ENCODE data around the gene EIF2AK3. TPM values are rescaled to one million over a fixed set of nuclear protein-coding genes. Genes with fewer than 3 reads are reported as not detected.

The EIF2AK3 gene
- polyA plus RNA-seq, 1 of the 3 experiments (the other 2 are of a cell fraction) = 2.2 TPM

DNA sequence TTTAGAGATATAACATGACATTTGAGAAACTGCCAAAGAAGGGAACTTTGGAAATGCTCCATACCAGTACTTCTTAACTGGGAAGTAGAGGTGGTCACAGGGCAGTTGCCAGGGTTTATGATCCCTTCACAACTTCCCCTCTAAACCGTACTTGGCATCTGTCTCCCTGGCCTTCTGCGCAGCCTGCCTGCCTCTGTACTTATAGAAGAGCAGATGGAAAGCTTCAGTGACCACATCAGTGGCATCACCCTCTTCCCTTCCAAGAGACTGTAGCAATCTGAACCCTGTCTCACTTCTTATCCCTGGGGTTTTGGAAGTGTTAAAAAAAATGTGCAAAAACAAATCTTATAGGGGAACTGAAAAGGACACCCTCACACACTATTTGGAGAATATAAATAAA lies 64.1 kb downstream of the EIF2AK3 start:
- no peaks in the 10 kb centered on the region for H3K9me3 ChIP-seq
- no peak for DNase-seq
- peaks cover 4 to 33% of the 10 kb centered on the region in 2 experiments for H3K36me3 ChIP-seq (replicated peaks in 1 of 2; ENCODE audit: control insufficient read depth in 1 of 2, insufficient read depth in 2 of 2, low read length in 1 of 2)
- POLR2A ChIA-PET = no interaction called here
- H4K20me1 ChIP-seq (ENCODE audit: insufficient read depth) = no peaks in the 10 kb centered on the region
- no peak overlapping the region for H2AFZ ChIP-seq (ENCODE audit: low read depth)
- H3K79me2 ChIP-seq (ENCODE audit: insufficient read depth) = no peaks in the 10 kb centered on the region; the same call in 1 of the 2 replicates
- no peak overlapping the region for H3K9ac ChIP-seq
- no peak for TF ChIP-seq FOSL2 (IDR thresholded peaks at IDR 0.05; ENCODE audit: borderline replicate concordance, low read depth)
- no peak for TF ChIP-seq RCOR1 (IDR thresholded peaks at IDR 0.05; ENCODE audit: low read length)
- no peaks in the 10 kb centered on the region; a peak in 1 of 4 replicates for H3K4me1 ChIP-seq (ENCODE audit: control insufficient read depth in 1 of 2, insufficient read depth in 2 of 2, low read depth in 1 of 2, low read length in 1 of 2)
- H3F3A ChIP-seq (replicated peaks; ENCODE audit: insufficient read depth) = no peaks in the 10 kb centered on the region
- no peak overlapping the region for H3K4me3 ChIP-seq (ENCODE audit: low read depth in 2 of 2, low read length in 1 of 2)
- H3K27me3 ChIP-seq (ENCODE audit: insufficient read depth) = no peaks in the 10 kb centered on the region
- CTCF ChIA-PET = no interaction called here
- no peak overlapping the region for H3K27ac ChIP-seq (ENCODE audit: low read depth in 2 of 2, low read length in 1 of 2)
- no peaks in the 10 kb centered on the region for H3K9me2 ChIP-seq
- no peak overlapping the region for H3K4me2 ChIP-seq
- 92% methylated on average over 2 of the region's 2 CpGs for WGBS (ENCODE audit: low lambda C conversion rate)

DNA sequence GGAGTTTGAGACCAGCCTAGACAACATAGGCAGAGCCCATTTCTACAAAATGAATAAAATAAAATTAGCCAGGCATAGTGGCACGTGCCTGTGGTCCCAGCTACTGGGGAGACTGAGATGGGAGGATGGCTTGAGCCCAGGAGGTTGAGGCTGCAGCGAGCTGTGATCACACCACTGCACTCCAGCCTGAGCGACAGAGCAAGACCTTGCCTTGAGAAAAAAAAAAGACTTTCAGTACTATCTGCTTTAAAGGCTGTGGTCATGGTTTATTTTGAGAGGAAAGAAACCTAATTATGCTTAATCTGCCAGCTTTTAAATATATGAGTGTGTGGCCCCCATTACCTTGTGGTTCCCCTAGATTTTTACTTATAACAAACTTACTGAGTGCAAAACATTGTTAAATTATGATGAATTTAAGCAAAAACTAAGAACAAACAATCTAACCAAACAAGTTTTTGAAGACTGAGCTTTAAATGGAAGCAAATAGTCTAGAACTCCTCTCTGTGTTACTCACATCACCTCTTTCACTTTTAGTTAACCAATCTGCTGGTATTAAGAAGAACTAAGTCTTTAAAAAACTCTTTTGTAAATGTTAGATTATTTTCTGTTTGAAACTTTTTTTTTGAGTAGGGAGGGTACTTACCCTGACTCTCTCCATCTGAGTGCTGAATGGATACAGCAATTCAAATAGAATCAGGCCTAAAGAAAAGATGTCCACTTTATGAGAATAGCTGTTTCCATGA lies 65.4 kb downstream of the EIF2AK3 start:
- no peak overlapping the region for H3K4me2 ChIP-seq
- H3K27me3 ChIP-seq (ENCODE audit: insufficient read depth) = no peaks in the 10 kb centered on the region
- ChIA-PET POLR2A (no interaction called here), CTCF (no interaction called here)
- H3K9ac ChIP-seq = no peak overlapping the region
- H3K4me1 ChIP-seq (ENCODE audit: control insufficient read depth in 1 of 2, insufficient read depth in 2 of 2, low read depth in 1 of 2, low read length in 1 of 2) = no peaks in the 10 kb centered on the region; a peak in 1 of 4 replicates
- no peak for DNase-seq
- no peak overlapping the region for H2AFZ ChIP-seq (ENCODE audit: low read depth)
- 93% methylated on average over 3 of the region's 3 CpGs for WGBS (ENCODE audit: low lambda C conversion rate)
- H3K79me2 ChIP-seq (ENCODE audit: insufficient read depth) = no peaks in the 10 kb centered on the region
- no peaks in the 10 kb centered on the region for H4K20me1 ChIP-seq (ENCODE audit: insufficient read depth)
- no peak overlapping the region for H3K4me3 ChIP-seq (ENCODE audit: low read depth in 2 of 2, low read length in 1 of 2)
- no peaks in the 10 kb centered on the region for H3K9me3 ChIP-seq
- H3K36me3 ChIP-seq (replicated peaks in 1 of 2; ENCODE audit: control insufficient read depth in 1 of 2, insufficient read depth in 2 of 2, low read length in 1 of 2) = peaks cover 6 to 38% of the 10 kb centered on the region in 2 experiments
- H3K27ac ChIP-seq (ENCODE audit: low read depth in 2 of 2, low read length in 1 of 2) = no peak overlapping the region
- no peaks in the 10 kb centered on the region for H3K9me2 ChIP-seq
- TF ChIP-seq MXI1 (IDR thresholded peaks at IDR 0.05; ENCODE audit: low read depth, low read length) = no peak
- TF ChIP-seq, protein P1, sequence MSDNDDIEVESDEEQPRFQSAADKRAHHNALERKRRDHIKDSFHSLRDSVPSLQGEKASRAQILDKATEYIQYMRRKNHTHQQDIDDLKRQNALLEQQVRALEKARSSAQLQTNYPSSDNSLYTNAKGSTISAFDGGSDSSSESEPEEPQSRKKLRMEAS (IDR thresholded peaks at IDR 0.05; ENCODE audit: low read depth) = no peak
- TF ChIP-seq FOSL2 (IDR thresholded peaks at IDR 0.05; ENCODE audit: borderline replicate concordance, low read depth) = no peak
- TF ChIP-seq ELF1 (IDR thresholded peaks at IDR 0.05) = no peak
- TF ChIP-seq RXRA (IDR thresholded peaks at IDR 0.05; ENCODE audit: borderline replicate concordance, low read depth) = no peak
- TF ChIP-seq SMC3 (IDR thresholded peaks at IDR 0.05; ENCODE audit: low read depth, low read length) = no peak
- TF ChIP-seq POLR2AphosphoS5 (IDR thresholded peaks at IDR 0.05; ENCODE audit: low read depth, low read length) = no peak
- TF ChIP-seq CTCF (IDR thresholded peaks at IDR 0.05) = no peak
- TF ChIP-seq REST (IDR thresholded peaks at IDR 0.05; ENCODE audit: low read depth, low read length) = no peak
- no peak for TF ChIP-seq YY1 (IDR thresholded peaks at IDR 0.05; ENCODE audit: low read depth)
- no peak for TF ChIP-seq GATA2 (CRISPR knock-in tag; IDR thresholded peaks at IDR 0.05)
- no peak for TF ChIP-seq FOXM1 (IDR thresholded peaks at IDR 0.05; ENCODE audit: low read depth)
- no peak for TF ChIP-seq CHD2 (IDR thresholded peaks at IDR 0.05; ENCODE audit: low read length, partially characterized antibody)
- TF ChIP-seq EZH2phosphoT487 (IDR thresholded peaks at IDR 0.05; ENCODE audit: borderline replicate concordance, low read depth) = no peak
- TF ChIP-seq, protein P2, sequence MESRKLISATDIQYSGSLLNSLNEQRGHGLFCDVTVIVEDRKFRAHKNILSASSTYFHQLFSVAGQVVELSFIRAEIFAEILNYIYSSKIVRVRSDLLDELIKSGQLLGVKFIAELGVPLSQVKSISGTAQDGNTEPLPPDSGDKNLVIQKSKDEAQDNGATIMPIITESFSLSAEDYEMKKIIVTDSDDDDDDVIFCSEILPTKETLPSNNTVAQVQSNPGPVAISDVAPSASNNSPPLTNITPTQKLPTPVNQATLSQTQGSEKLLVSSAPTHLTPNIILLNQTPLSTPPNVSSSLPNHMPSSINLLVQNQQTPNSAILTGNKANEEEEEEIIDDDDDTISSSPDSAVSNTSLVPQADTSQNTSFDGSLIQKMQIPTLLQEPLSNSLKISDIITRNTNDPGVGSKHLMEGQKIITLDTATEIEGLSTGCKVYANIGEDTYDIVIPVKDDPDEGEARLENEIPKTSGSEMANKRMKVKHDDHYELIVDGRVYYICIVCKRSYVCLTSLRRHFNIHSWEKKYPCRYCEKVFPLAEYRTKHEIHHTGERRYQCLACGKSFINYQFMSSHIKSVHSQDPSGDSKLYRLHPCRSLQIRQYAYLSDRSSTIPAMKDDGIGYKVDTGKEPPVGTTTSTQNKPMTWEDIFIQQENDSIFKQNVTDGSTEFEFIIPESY (IDR thresholded peaks at IDR 0.05; ENCODE audit: borderline replicate concordance, low read depth) = no peak
- no peaks in the 10 kb centered on the region for H3F3A ChIP-seq (replicated peaks; ENCODE audit: insufficient read depth)
